ENCODE results near the gene BUB3.
"Not testable (repeated sequence)": the region's sequence is repeated elsewhere in the genome, so short reads cannot be mapped to it uniquely, and the experiment has no call there.

The BUB3 gene

DNA sequence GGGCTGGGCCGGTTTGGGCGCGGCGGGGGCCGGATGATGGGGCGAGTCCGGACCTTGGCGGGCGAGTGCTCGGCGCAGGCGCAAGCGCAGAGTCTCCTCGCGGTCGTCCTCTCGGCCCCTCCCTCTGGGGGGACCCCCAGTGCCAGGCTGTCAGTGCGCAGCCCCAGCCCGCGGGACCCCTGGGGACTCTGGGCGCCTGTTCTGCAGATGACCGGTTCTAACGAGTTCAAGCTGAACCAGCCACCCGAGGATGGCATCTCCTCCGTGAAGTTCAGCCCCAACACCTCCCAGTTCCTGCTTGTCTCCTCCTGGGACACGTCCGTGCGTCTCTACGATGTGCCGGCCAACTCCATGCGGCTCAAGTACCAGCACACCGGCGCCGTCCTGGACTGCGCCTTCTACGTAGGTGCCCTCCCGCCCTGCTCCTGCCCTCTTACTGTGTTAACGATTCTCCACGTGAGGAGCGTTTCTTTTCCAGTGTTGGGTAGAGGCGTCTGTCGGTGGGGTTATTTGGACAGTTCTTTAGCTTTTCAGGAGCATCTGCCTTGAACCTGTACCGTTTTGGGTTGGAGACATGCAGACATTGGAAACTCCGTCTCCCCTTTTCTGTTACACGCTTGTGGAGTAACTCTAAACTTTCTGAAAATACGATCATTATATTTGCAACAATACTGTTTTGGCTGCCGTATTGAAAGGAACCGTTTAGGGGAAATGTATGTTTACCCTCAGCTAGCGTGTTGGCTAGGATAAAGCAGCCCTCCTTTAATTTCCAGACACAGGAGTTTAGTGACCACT lies 706 bp downstream of the BUB3 start:
- DNase-seq: peak; percentile 55 to 63

GRCh38 chr10:123156078-123156477 lies 1.9 kb downstream of the BUB3 start:
- no peak for DNase-seq

GRCh38 chr10:123157210-123157609 lies 3.0 kb downstream of the BUB3 start:
- DNase-seq: no peak

GRCh38 chr10:123158682-123159081 lies 4.5 kb downstream of the BUB3 start:
- DNase-seq: no peak

- DNase-seq: peak in 1 of 2 experiments; percentile 21
These were observed 6.2 kb downstream of the BUB3 start for GRCh38 chr10:123160311-123160980.

DNA sequence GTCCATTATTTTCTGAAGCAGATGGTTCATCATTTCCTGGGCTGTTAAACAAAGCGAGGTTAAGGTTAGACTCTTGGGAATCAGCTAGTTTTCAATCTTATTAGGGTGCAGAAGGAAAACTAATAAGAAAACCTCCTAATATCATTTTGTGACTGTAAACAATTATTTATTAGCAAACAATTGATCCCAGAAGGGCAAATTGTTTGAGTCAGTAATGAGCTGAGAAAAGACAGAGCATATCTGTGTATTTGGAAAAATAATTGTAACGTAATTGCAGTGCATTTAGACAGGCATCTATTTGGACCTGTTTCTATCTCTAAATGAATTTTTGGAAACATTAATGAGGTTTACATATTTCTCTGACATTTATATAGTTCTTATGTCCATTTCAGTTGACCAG lies 10.1 kb downstream of the BUB3 start:
- DNase-seq: no peak

DNA sequence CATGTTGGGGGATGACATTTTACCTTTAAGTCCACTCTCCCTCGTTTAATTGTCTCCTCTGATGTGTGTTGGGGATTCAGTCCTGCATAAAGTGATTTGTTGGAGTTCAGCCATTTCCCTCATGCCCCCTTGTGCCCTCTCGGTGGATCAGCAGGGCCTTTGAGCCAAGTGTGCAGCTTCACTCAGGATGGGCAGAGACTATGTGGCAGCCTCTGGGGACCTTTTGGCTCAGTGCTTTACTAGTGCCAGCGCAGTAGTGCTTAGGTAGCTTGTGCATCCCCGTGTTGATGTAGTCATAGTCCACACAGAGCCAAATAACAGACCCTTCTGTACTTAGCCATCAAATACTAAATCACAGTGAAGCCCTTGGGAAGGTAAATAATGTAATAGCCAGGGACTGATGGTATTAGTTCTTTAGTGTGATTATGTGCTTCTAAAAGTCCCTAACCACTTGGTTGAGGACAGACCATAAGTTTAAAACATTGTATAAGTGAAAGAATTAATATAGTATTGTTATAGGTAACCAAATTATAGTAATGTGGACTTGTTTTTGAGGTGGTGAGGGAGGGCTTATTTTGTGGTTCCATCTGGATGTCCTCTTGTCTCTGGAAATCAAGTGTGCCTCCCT lies 11.4 kb downstream of the BUB3 start:
- DNase-seq: no peak

DNA sequence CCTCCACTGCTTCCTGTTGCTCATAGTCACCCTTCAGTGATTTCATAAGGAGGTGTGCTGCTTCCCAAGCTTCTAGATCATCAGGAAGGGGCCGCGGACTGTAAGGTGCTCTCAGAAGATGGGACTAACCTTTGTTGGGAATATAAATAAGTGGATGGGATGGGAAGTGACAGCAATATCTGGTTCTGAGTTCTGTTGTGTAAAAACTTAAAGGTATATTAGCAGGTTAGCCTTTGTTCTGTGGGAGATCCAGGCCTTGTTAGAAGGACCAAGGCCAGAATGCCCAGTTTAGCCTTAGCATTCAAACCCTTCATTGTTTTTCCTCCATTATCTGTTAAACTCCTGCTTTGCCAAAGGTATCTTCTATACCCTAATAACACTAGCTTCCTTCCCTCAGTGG lies 12.4 kb downstream of the BUB3 start:
- DNase-seq: no peak

- no peak for DNase-seq
These were observed 16.8 kb downstream of the BUB3 start for GRCh38 chr10:123170961-123171360.

GRCh38 chr10:123171616-123172015 lies 17.4 kb downstream of the BUB3 start:
- DNase-seq: not testable (repeated sequence)

DNA sequence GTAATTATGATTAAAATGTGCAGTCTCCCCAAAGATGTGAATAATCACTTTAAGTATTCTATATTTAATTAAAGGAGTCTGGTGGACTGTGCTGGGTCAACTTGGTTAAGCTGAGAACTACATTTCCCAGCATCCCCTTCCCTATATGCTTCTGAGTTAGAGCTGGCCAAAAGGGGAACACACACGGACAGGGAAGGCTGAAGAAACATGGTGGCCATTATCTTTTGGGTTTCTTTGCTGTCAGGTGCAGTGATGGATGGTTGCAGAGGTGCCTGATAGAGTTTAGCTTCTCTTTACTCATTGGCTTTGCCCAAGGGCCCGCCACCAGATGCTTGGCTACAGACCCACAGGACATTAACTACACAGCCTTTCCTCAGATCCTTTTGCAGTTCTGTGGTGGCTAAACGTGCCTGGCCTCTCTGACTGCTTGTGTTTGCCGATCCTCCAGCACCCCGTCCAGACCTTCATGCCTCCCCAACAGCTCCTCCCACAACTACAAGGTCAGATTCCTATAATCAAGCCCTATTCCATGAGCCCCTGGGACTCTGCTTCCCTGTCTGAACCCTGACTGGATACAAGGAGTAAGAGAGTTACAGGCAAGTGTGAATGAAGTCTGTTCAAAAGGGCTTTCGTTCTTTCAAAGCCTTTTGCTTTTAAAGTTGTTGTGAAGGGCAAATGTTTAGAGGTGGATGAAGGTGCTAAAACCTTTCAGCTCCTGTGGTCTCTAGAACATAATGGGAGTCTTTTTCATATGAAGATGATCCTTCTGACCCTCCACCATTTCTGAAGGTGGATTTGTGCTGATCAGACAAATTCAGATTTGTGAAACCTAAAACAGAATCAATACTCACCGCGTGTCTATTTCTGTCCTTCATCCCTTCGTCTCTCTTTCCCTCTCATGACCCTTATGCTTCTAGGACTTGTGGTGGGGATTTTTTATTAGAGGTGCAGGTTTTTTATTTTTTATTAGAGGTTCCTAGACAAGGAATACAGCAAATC lies 21.5 kb downstream of the BUB3 start:
- no peak for DNase-seq

DNA sequence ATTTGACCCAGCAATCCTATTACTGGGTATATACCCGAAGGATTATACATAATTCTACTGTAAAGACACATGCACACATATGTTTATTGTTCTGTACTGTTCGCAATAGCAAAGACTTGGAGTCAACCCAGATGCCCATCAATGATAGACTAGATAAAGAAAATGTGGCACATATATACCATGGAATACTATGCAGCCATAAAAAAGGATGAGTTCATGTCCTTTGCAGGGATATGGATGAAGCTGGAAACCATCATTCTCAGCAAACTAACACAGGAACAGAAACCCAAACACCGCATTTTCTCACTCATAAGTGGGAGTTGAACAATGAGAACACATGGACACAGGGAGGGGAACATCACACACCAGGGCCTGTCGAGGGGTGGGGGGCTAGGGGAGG lies 24.2 kb downstream of the BUB3 start:
- not testable (repeated sequence) for DNase-seq

DNA sequence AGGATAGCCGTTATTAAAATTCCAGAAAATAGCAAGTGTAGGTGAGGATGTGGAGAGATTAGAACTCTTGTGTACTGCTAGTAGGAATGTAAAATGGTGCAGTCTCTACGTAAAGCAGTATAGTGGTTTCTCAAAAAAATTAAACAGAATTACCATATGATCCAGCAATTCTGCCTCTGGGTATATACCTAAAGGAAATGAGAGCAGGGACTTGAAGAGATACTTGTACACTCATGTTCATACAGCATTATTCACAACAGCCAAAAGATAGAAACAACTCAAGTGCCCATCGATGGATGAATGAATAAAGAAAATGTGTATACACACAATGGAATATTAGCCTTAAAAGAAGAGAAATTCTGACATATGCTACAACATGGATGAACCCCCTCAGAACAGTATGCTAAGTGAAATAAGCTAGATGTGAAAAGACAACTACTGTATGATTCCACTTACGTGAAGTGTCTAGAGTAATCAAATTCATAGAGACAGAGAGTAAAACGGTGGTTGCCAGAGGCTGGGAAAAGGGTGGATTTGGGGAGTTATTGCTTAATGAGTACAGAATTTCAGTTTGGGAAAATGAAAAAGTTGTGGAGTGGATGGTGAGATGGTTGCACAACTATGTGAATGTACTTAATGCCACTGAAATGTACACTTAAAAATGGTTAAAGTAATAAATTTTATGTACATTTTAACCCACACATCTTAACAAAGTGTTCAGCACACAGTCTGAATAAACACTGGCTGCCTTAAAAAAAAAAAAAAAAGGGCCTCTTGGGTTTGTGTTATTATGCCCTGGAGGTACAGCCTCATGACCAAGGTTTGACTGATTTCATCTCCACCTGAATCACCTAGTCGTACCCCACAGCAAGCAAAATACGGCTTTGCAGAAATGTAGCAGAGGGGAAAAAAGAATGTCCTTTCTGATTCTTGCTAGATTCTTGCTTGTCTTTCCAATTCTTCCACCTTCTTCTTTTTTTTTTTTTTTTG lies 26.2 kb downstream of the BUB3 start:
- no peak for DNase-seq

DNA sequence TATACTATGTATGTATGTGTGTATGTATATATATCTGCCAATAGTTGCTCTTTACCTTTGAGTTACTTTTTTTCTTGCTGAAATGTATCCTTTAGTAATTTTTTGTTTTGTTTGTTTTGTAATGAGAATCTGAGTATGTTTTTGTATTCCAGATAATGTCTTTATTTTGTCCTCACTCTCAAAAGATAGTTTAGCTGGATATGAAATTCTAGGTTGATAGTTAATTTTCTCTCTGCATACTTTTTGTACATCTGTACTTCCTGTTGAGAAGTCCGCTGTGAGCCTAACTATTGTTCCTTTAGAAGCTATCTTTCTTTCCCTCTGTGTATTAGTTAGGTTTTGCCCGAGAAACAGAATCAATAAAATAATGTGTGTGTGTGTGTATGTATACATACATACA lies 29.5 kb downstream of the BUB3 start:
- DNase-seq: no peak

- no peak for DNase-seq
These were observed 33.6 kb downstream of the BUB3 start for GRCh38 chr10:123187781-123188180.

DNA sequence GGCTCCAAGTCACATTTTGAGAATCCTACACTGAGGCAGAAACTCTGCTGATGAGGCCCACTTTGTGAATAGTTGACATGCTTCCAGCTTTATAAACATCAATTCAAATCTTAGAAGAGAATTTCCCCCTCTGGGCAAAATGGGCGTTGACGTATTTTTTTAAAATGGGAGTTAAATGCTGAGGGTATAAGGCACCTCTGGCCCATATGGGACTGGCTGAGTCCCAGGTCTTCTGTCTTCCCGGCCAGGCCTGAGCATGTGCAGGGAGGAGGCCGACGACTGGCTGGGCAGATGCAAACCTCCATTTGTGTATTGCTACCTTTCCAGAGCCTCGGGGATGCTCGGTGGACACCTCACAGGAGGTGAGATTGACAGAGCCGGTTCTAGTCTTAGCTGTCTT lies 37.7 kb downstream of the BUB3 start:
- DNase-seq: no peak

DNA sequence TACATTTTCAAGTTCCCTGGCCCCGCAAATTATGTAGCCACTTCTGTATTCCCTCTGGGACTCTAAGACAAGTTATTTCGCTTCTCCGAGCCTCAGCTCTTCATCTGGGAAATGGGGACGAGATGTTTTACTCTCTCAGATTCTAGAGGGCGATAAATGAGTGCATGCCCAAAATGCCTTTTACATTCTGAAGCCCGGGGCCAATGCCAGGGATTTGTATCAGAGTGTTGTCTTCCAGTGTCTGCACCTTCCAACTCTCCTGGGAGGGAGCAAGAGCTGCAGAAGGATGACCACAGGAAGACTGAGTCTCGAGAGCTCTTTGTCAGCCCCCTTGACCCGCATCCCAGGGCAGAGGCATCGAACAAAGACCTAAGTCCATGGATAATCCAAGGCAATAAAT lies 39.9 kb downstream of the BUB3 start:
- DNase-seq: no peak

DNA sequence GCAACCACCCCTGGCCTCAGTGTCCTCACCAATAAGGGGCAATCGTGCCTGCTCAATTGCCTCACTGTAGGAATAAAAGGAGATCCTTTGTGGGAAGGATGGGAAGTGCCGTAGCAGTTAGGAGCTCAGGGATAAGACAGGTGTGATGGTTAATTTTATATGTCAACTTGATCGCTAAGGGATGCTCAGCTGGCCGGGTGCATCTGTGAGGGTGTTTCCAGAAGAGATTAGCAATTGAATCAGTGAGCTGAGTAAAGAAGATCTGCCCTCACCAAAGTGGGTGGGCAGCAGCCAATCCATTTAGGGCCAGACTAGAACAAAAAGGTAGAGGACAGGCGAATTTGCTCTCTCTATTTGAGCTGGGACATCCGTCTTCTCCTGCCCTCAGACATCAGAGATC lies 46.3 kb downstream of the BUB3 start:
- no peak for DNase-seq

GRCh38 chr10:123202506-123202905 lies 48.3 kb downstream of the BUB3 start:
- DNase-seq: no peak

GRCh38 chr10:123203393-123204126 lies 49.4 kb downstream of the BUB3 start:
- DNase-seq: no peak

GRCh38 chr10:123204127-123204461 lies 49.9 kb downstream of the BUB3 start:
- DNase-seq: no peak

Data from activated CD4-positive, alpha-beta T cell treated with anti-CD3 and anti-CD28 coated beads, Interleukin-2, amount 50 U/mL, for 48 hours (primary cell).